Hepatocyte (in vitro differentiated cells): ENCODE measurements around the gene ELMO3.
A peak's percentile ranks its signal among the peaks of the same experiment; 100 is the strongest.

ENCODE experiments used
- EZH2 ChIP-seq: fragments of 200-600 bp; sonication (generic); IDR thresholded peaks from 2 replicates; pipeline ENCODE4 v1.6.1; 2016; ENCODE audit warnings: antibody characterized with exemption, mild to moderate bottlenecking, borderline replicate concordance
- TF ChIP-seq, protein P1 (sequence below): fragments of 200-600 bp; sonication (generic); IDR thresholded peaks from 2 replicates; pipeline ENCODE4 v1.5.1; 2016; ENCODE audit warnings: antibody characterized with exemption, mild to moderate bottlenecking; ENCODE audit not compliant: poor library complexity

DNA sequence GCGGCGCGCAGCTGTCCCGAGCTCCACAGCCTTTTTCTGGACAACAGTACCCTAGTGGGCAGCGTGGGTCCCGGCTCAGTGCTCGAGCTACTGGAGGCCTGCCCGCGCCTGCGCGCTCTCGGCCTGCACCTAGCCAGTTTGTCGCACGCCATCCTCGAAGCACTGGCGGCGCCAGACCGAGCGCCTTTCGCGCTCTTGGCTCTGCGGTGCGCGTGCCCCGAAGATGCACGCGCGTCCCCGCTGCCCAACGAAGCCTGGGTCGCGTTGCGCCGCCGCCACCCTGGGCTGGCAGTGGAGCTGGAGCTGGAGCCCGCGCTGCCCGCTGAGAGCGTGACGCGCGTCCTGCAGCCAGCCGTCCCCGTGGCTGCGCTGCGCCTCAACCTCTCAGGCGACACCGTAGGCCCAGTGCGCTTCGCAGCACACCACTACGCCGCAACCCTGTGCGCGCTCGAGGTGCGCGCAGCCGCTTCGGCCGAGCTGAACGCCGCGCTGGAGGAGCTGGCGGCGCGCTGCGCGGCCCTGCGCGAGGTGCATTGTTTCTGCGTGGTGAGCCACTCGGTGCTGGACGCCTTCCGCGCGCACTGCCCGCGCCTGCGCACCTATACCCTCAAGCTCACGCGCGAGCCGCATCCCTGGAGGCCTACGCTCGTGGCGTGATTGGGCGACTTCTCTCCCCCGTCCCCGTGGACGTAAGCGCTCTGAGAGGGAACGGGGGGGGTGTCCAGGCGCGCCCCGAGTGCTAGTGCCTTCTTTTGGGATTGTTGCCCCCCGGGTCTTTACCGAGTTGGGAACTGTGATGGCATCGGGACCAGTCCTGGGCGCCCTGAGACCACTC lies 35.5 kb upstream of the ELMO3 start:
- TF ChIP-seq, protein P1, sequence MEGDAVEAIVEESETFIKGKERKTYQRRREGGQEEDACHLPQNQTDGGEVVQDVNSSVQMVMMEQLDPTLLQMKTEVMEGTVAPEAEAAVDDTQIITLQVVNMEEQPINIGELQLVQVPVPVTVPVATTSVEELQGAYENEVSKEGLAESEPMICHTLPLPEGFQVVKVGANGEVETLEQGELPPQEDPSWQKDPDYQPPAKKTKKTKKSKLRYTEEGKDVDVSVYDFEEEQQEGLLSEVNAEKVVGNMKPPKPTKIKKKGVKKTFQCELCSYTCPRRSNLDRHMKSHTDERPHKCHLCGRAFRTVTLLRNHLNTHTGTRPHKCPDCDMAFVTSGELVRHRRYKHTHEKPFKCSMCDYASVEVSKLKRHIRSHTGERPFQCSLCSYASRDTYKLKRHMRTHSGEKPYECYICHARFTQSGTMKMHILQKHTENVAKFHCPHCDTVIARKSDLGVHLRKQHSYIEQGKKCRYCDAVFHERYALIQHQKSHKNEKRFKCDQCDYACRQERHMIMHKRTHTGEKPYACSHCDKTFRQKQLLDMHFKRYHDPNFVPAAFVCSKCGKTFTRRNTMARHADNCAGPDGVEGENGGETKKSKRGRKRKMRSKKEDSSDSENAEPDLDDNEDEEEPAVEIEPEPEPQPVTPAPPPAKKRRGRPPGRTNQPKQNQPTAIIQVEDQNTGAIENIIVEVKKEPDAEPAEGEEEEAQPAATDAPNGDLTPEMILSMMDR, result no peak
- TF ChIP-seq EZH2, result peak; percentile 23
